Ascending aorta (tissue), 2 donors: Measurements from ENCODE around the gene RYR3. TPM values are rescaled to one million over a fixed set of nuclear protein-coding genes. Genes with fewer than 3 reads are reported as not detected.

Experiments
- DNase-seq, 2 donors: peaks; one replicate each; pipeline ENCODE4 v3.0.0-alpha.2; 2019; ENCODE audit warnings: low spot score in 2 of 2
- H3K27ac ChIP-seq, 2 donors: fragments of 200-600 bp; sonication (generic); one replicate each; pipeline ENCODE4 v1.5.1; 2016 to 2017; ENCODE audit warnings: mild to moderate bottlenecking in 1 of 2
- H3K27me3 ChIP-seq: fragments of 200-600 bp; sonication (generic); one replicate; pipeline ENCODE4 v1.5.1; 2017
- H3K36me3 ChIP-seq, 2 donors: fragments of 200-600 bp; sonication (generic); one replicate each; pipeline ENCODE4 v1.5.1; 2016
- H3K4me1 ChIP-seq, 2 donors: fragments of 200-600 bp; sonication (generic); one replicate each; pipeline ENCODE4 v1.5.1; 2016 to 2017; ENCODE audit warnings: mild to moderate bottlenecking in 1 of 2
- H3K4me3 ChIP-seq, 2 donors: fragments of 200-600 bp; sonication (generic); one replicate each; pipeline ENCODE4 v1.5.1; 2016 to 2017; ENCODE audit warnings: mild to moderate bottlenecking in 1 of 2
- H3K9me3 ChIP-seq, 2 donors: fragments of 200-600 bp; sonication (generic); one replicate each; pipeline ENCODE4 v1.5.1; 2016
- intact Hi-C: fragments of 100-400 bp; cut with DNase I; formaldehyde crosslinking; loops from one replicate; pipeline ENCODE4 v1.15.1; 2023
- total RNA-seq: library from RNA; depleted of rRNA; stranded (reverse); fragments of >200 nt; gene quantifications from one replicate; pipeline ENCODE4 v1.1.0, GENCODE V29; 2016
- TF ChIP-seq, protein P1 (sequence below), 3 experiments: fragments of 200-600 bp in 2 of 3; fragments of 450-650 bp in 1 of 3; sonication (generic) in 2 of 3; IDR thresholded peaks; one replicate each; pipeline ENCODE4 v1.5.1; 2016 to 2019; ENCODE audit warnings: antibody characterized with exemption in 3 of 3, mild to moderate bottlenecking in 1 of 3, moderate library complexity in 1 of 3

RYR3 gene
- total RNA-seq, 1 donor from 2014 or later, result 3.1 TPM

GRCh38 chr15:33448151-33448550, 137.4 kb downstream of the RYR3 start:
- TF ChIP-seq, protein P1, sequence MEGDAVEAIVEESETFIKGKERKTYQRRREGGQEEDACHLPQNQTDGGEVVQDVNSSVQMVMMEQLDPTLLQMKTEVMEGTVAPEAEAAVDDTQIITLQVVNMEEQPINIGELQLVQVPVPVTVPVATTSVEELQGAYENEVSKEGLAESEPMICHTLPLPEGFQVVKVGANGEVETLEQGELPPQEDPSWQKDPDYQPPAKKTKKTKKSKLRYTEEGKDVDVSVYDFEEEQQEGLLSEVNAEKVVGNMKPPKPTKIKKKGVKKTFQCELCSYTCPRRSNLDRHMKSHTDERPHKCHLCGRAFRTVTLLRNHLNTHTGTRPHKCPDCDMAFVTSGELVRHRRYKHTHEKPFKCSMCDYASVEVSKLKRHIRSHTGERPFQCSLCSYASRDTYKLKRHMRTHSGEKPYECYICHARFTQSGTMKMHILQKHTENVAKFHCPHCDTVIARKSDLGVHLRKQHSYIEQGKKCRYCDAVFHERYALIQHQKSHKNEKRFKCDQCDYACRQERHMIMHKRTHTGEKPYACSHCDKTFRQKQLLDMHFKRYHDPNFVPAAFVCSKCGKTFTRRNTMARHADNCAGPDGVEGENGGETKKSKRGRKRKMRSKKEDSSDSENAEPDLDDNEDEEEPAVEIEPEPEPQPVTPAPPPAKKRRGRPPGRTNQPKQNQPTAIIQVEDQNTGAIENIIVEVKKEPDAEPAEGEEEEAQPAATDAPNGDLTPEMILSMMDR (IDR thresholded peaks at IDR 0.05), result no peak
- H3K27me3 ChIP-seq, result no peaks in the 10 kb centered on the region
- intact Hi-C loops, result no loop called here
- H3K27ac ChIP-seq, result no peak overlapping the region
- H3K36me3 ChIP-seq, result no peaks in the 10 kb centered on the region
- no peak overlapping the region for H3K4me3 ChIP-seq
- no peak for DNase-seq
- no peaks in the 10 kb centered on the region for H3K4me1 ChIP-seq
- no peaks in the 10 kb centered on the region for H3K9me3 ChIP-seq

DNA sequence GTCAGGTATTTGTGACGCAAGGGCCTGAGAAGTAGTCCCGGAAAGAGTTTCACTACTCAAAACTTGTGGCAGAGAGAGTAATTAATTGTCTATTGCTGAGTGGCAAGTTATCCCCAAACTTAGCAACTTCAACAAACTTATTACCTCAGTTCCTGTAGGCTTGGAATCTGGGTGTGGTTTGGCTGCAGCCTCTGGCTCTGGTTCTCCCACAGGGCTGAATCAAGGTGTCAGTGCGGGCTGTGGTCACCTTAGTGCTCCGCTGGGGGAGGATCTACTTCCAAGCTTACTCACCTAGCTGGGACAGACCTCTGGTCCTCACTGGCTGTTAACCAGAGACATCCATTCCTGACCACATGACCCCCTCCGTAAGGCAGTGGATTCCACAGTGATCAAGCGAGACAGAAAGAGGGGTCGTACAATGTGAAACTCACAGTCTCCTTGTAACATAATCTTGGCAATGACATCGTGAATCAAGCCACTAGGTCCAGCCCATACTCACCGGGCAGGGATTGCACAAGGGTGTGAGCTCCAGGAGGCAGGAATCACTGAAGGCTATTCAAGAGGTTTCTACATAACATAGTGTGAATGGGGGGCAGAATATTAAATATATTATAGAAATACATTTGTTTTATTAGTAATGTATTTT, 138.3 kb downstream of the RYR3 start:
- intact Hi-C loops, result no loop called here
- Histone ChIP-seq H3K27ac (no peak overlapping the region), H3K4me3 (no peak overlapping the region)

DNA sequence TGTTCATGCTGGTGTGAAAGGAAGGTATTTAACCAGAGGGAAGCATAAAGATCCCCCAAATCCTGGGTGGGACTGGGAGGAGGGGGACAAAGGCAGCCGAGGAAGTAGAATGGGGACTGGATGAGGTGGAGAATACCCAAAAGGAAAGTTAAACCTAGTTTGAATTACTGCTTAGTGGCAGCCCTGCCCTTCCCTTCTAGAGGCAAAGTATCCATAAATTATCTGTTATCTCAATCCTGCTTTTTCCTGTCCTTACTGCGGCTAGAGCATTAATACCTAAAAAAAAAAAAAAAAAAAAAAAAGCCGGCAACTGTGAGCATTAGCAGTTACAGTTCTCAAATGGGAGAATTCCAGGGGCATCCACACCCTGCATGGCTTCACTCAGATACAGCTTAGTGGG, 139.0 kb downstream of the RYR3 start:
- no peak for DNase-seq
- TF ChIP-seq, protein P1 (IDR thresholded peaks at IDR 0.05), result no peak
- H3K9me3 ChIP-seq, result no peaks in the 10 kb centered on the region
- intact Hi-C loops, result no loop called here
- H3K27ac ChIP-seq, result no peak overlapping the region
- H3K36me3 ChIP-seq, result no peaks in the 10 kb centered on the region
- H3K4me3 ChIP-seq, result no peak overlapping the region
- H3K4me1 ChIP-seq, result no peaks in the 10 kb centered on the region
- H3K27me3 ChIP-seq, result no peaks in the 10 kb centered on the region

More for the DNA sequence above, 138.3 kb downstream of the RYR3 start:
- TF ChIP-seq, protein P1 (IDR thresholded peaks at IDR 0.05), result no peak
- DNase-seq, result no peak
- no peaks in the 10 kb centered on the region for H3K9me3 ChIP-seq
- no peaks in the 10 kb centered on the region for H3K27me3 ChIP-seq
- H3K4me1 ChIP-seq, result no peaks in the 10 kb centered on the region
- H3K36me3 ChIP-seq, result no peaks in the 10 kb centered on the region

DNA sequence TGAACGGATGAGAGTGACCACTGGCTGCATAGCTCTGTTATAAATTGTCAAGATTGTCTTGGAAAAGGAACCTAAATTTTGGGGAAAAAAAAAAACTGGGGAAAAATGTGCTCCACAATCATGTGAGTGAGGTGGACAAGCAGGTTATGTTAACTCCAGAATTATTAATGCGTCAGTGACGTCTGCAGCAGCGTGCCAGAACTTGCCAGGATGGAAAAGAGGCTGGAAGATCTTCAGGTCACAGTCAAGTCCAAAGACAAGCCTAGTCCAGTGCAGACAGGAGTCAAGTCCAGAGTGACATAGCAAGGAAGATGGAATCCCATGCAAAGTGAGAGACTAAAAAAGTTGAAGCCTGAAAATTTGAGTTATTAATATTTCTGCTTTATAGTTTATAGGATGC, 140.6 kb downstream of the RYR3 start:
- H3K9me3 ChIP-seq, result no peaks in the 10 kb centered on the region
- H3K4me3 ChIP-seq, result no peak overlapping the region
- TF ChIP-seq, protein P1 (IDR thresholded peaks at IDR 0.05), result no peak
- H3K27ac ChIP-seq, result no peak overlapping the region
- intact Hi-C loops, result no loop called here
- DNase-seq, result no peak
- H3K27me3 ChIP-seq, result no peaks in the 10 kb centered on the region
- H3K36me3 ChIP-seq, result no peaks in the 10 kb centered on the region
- no peaks in the 10 kb centered on the region for H3K4me1 ChIP-seq

DNA sequence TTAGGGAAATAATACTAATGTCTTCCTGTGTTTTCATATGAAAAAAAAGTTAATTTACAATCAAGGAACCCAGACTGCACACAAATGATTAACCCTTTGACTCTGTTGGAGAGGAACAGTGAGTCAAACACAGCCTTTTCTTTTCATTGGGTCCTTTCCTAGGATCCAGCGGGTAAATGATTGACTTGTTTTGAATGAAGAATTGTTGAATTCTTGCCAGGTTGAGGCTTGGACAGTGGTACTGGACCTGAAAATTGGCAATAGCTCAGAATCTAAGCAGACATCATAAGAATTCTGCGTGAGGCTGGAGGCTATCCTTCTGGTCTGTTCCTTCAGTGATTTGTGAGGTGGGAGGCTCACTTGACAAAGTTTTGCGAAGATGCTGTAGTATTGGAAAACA, 143.0 kb downstream of the RYR3 start:
- no peaks in the 10 kb centered on the region for H3K4me1 ChIP-seq
- no peak overlapping the region for H3K4me3 ChIP-seq
- H3K27me3 ChIP-seq, result no peaks in the 10 kb centered on the region
- no peaks in the 10 kb centered on the region for H3K36me3 ChIP-seq
- intact Hi-C loops, result no loop called here
- H3K27ac ChIP-seq, result no peak overlapping the region
- DNase-seq, result no peak
- H3K9me3 ChIP-seq, result no peaks in the 10 kb centered on the region
- TF ChIP-seq, protein P1 (IDR thresholded peaks at IDR 0.05), result no peak

GRCh38 chr15:33454346-33454745, 143.6 kb downstream of the RYR3 start:
- no peak overlapping the region for H3K4me3 ChIP-seq
- DNase-seq, result no peak
- H3K9me3 ChIP-seq, result no peaks in the 10 kb centered on the region
- no peaks in the 10 kb centered on the region for H3K27me3 ChIP-seq
- intact Hi-C loops, result no loop called here
- H3K27ac ChIP-seq, result no peak overlapping the region
- TF ChIP-seq, protein P1 (IDR thresholded peaks at IDR 0.05), result no peak
- H3K36me3 ChIP-seq, result no peaks in the 10 kb centered on the region
- H3K4me1 ChIP-seq, result no peaks in the 10 kb centered on the region
